Measurements from ENCODE around the gene PTPA. TPM values are rescaled to one million over a fixed set of nuclear protein-coding genes. Genes with fewer than 3 reads are reported as not detected.

Gene PTPA
- total and polyA plus RNA-seq, 2 donors (not counting 1 experiment from before 2014, with no cell fraction given) = 35.0 to 73.9 TPM

- no peak overlapping the region for H3K9ac ChIP-seq (ENCODE audit: low read length)
- TF ChIP-seq CTCF (IDR thresholded peaks at IDR 0.05) = no peak
- no peak for TF ChIP-seq EZH2 (IDR thresholded peaks at IDR 0.05; ENCODE audit: borderline replicate concordance, insufficient read depth, low read depth, low read length, poor library complexity, severe bottlenecking)
These were observed 22.0 kb upstream of the PTPA start for GRCh38 chr9:129089246-129089645.

GRCh38 chr9:129093602-129094386 lies 17.4 kb upstream of the PTPA start:
- no peak overlapping the region for H3K4me2 ChIP-seq (replicated peaks; ENCODE audit: low read depth, low read length, poor library complexity, severe bottlenecking)
- H3K79me2 ChIP-seq (ENCODE audit: control insufficient read depth, insufficient read depth, low read length) = no peaks in the 10 kb centered on the region
- no peak overlapping the region for H2AFZ ChIP-seq (ENCODE audit: insufficient read depth, low read depth, low read length, poor library complexity, severe bottlenecking)
- peaks cover 0 to 14% of the 10 kb centered on the region in 2 experiments for H3K36me3 ChIP-seq (replicated peaks in 1 of 2; ENCODE audit: control extremely low read depth in 1 of 2, control insufficient read depth in 1 of 2, extremely low read depth in 1 of 2, insufficient read depth in 2 of 2, low read length in 1 of 2)
- POLR2A ChIA-PET = no interaction called here
- no peaks in the 10 kb centered on the region for H3K27me3 Mint-ChIP-seq
- TF ChIP-seq EZH2 (IDR thresholded peaks at IDR 0.05; ENCODE audit: borderline replicate concordance, insufficient read depth, low read depth, low read length, poor library complexity, severe bottlenecking) (no peak), CTCF (IDR thresholded peaks at IDR 0.05) (no peak)
- H4K20me1 ChIP-seq (ENCODE audit: control insufficient read depth, insufficient read depth, low read length, poor library complexity, severe bottlenecking) = no peaks in the 10 kb centered on the region
- 88% methylated on average over 15 of the region's 20 CpGs for WGBS (ENCODE audit: insufficient coverage)
- H3K4me1 Mint-ChIP-seq = no peaks in the 10 kb centered on the region
- H3K27ac ChIP-seq (ENCODE audit: low read length in 2 of 2) = no peak overlapping the region
- H3K4me1 ChIP-seq (ENCODE audit: control insufficient read depth in 2 of 2, insufficient read depth in 2 of 2, low read length in 2 of 2) = no peaks in the 10 kb centered on the region
- no peak overlapping the region for H3K4me3 ChIP-seq (ENCODE audit: control extremely low read depth in 1 of 5, extremely low read depth in 1 of 5, insufficient read depth in 1 of 5, low read depth in 2 of 5, low read length in 4 of 5)
- no peak overlapping the region for H3K9ac ChIP-seq (ENCODE audit: low read length)
- H3K27me3 ChIP-seq (replicated peaks in 1 of 4; ENCODE audit: control extremely low read depth in 1 of 4, control insufficient read depth in 3 of 4, insufficient read depth in 4 of 4, low read length in 3 of 4) = no peaks in the 10 kb centered on the region
- no peaks in the 10 kb centered on the region for H3K9me3 Mint-ChIP-seq (ENCODE audit: insufficient read depth)
- no peaks in the 10 kb centered on the region for H3K9me3 ChIP-seq (ENCODE audit: control extremely low read depth in 1 of 3, control insufficient read depth in 2 of 3, insufficient read depth in 1 of 3, low read length in 2 of 3)
- CTCF ChIA-PET = interaction anchor here (0.7 kb wide), 1 partner anchor 88 kb away, joined by 3 read pairs; no protein-coding TSS in a partner anchor
- H3K4me3 Mint-ChIP-seq = no peak overlapping the region
- DNase-seq (no peak), ATAC-seq (ENCODE audit: low read depth) (no peak)
- intact Hi-C loops (cut with micrococcal nuclease) = no loop called here
- no peak overlapping the region for H3K27ac Mint-ChIP-seq

More at GRCh38 chr9:129089246-129089645, 22.0 kb upstream of the PTPA start:
- H3K4me1 ChIP-seq (ENCODE audit: control insufficient read depth in 2 of 2, insufficient read depth in 2 of 2, low read length in 2 of 2) = no peaks in the 10 kb centered on the region
- peaks cover 0 to 36% of the 10 kb centered on the region in 2 experiments for H3K36me3 ChIP-seq (replicated peaks in 1 of 2; ENCODE audit: control extremely low read depth in 1 of 2, control insufficient read depth in 1 of 2, extremely low read depth in 1 of 2, insufficient read depth in 2 of 2, low read length in 1 of 2)
- H3K4me2 ChIP-seq (replicated peaks; ENCODE audit: low read depth, low read length, poor library complexity, severe bottlenecking) = no peak overlapping the region
- Mint-ChIP-seq H3K27me3 (no peaks in the 10 kb centered on the region), H3K4me3 (no peak overlapping the region), H3K27ac (no peak overlapping the region), H3K4me1 (no peaks in the 10 kb centered on the region), H3K9me3 (ENCODE audit: insufficient read depth) (no peaks in the 10 kb centered on the region)
- H3K9me3 ChIP-seq (ENCODE audit: control extremely low read depth in 1 of 3, control insufficient read depth in 2 of 3, insufficient read depth in 1 of 3, low read length in 2 of 3) = no peaks in the 10 kb centered on the region
- peaks cover 21% of the 10 kb centered on the region for H3K79me2 ChIP-seq (ENCODE audit: control insufficient read depth, insufficient read depth, low read length)
- WGBS (ENCODE audit: insufficient coverage) = 100% methylated on average over 11 of the region's 15 CpGs
- peaks cover 1% of the 10 kb centered on the region for H4K20me1 ChIP-seq (ENCODE audit: control insufficient read depth, insufficient read depth, low read length, poor library complexity, severe bottlenecking)
- H3K27me3 ChIP-seq (replicated peaks in 1 of 4; ENCODE audit: control extremely low read depth in 1 of 4, control insufficient read depth in 3 of 4, insufficient read depth in 4 of 4, low read length in 3 of 4) = no peaks in the 10 kb centered on the region
- ATAC-seq (ENCODE audit: low read depth) (no peak), DNase-seq (no peak)
- CTCF ChIA-PET = no interaction called here
- no peak overlapping the region for H3K4me3 ChIP-seq (ENCODE audit: control extremely low read depth in 1 of 5, extremely low read depth in 1 of 5, insufficient read depth in 1 of 5, low read depth in 2 of 5, low read length in 4 of 5)
- intact Hi-C loops (cut with micrococcal nuclease) = loop anchor here (10.0 kb wide), 1 partner anchor 1024 kb away; the partner anchor contains the start of genes NAIF1 and SLC25A25
- no peak overlapping the region for H3K27ac ChIP-seq (ENCODE audit: low read length in 2 of 2)
- POLR2A ChIA-PET = no interaction called here
- no peak overlapping the region for H2AFZ ChIP-seq (ENCODE audit: insufficient read depth, low read depth, low read length, poor library complexity, severe bottlenecking)
